Mucosa of gallbladder (tissue), 1 donor: ENCODE data around the gene TIMM23B. TPM values are rescaled to one million over a fixed set of nuclear protein-coding genes. Genes with fewer than 3 reads are reported as not detected.
"Not testable (repeated sequence)": the region's sequence is repeated elsewhere in the genome, so short reads cannot be mapped to it uniquely, and the experiment has no call there.

Source experiments
- DNase-seq: peaks from one replicate; pipeline ENCODE4 v3.0.0-alpha.2; 2020; ENCODE audit warnings: low spot score
- total RNA-seq: library from RNA; stranded (reverse); gene quantifications from one replicate; pipeline ENCODE4 v1.2.1, GENCODE V29; 2021
- donor health status: DM: no; HTN: no; CAD: no.

The TIMM23B gene
- total RNA-seq, 1 donor from 2014 or later: 9.6 TPM

DNA sequence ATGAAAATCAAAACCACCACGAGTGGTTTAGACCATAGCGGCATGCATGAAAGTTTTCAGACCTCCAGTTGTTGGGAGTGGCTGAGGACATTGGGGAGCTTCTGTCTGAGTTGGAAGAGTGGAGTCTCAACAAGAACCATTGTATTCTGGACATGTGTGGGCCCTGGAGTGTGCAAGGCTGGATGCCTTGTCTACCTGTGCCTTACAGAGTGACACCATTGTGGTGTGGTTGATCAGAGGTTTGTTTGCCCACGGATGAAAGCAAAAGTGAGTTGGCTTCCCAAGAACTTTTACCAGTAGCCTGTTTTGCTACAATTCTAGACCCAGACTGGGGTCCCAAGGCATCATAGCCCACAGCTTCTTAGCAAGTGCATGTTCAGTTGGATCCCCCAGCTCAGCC lies 35.9 kb downstream of the TIMM23B start:
- DNase-seq: not testable (repeated sequence)

DNA sequence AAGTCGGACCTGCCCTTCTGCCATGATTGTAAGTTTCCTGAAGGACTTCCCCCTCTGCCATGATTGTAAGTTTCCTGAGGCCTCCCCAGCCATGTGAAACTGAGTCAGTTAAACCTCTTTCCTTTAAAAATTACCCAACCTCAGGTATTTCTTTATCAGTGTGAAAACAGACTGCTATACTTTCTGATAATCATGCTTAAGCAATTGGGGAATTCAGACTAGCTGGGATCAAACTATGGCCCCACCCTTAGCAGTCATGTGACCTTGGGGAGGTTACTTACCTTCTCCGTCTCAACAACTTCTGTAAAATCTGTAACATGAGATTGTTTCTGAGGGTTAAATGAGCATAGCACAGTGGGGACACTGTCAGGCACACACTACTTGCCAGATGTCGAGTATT lies 45.4 kb downstream of the TIMM23B start:
- not testable (repeated sequence) for DNase-seq

DNA sequence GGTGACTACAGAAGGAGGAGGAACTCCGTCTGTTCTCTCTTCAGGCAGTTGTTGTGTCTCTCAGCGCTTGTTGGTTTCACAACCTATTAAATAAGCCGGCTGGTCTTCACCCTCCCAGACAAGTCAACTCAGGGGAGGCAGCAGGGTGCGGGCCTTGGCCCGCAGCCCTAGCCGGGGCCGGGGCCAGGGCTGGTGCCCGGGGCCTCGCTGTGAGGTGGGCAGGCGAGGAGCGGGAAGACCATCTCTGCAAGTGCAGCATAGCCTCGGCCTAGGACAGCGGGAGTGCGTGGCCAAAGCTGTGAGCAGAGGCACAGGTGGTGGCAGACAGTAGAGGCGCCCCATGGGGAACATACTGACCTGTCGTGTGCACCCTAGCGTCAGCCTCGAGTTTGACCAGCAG lies 46.5 kb downstream of the TIMM23B start, which contains the start of gene AGAP6:
AGAP6 (plus strand) TSS at position 31 of the 400 bp plus-strand sequence; CDS start at position 341, 310 bp downstream.
- not testable (repeated sequence) for DNase-seq

DNA sequence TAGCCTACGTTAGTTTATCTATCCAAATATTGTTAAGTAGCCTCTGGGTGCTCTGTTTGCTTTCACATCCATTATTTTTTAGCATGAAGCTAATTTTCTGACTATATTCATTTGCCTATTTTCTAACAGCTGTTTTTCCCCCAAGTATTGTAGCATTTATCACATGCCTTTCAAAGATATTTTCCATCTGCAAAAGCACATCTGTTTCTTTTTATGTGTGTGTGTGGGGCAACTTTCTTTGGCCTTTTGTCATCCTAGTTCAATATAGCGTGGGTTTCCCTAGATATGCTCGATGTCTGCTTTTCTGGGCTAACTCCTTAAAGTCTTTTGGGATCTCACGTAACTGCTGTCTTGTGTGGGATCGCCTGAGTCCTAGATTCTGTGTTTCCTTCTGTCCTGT lies 53.5 kb downstream of the TIMM23B start:
- not testable (repeated sequence) for DNase-seq

DNA sequence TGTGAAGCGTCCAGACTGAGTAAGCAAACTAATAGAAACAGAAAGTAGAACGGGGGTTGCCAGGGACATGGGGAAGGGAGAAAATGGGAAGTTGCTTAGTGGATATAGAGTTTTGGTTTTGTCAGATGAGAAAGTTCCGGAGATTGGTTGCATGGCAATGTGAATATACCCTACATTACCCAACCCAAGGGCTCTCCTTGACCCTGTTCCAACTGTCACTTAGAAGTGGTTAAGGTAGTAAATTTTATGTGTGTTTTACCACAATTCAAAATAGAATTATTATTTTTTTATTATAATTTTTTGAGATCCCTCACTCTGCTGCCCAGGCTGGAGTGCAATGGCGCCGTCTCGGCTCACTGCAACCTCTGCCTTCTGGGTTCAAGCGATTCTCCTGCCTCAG lies 72.2 kb downstream of the TIMM23B start:
- not testable (repeated sequence) for DNase-seq

DNA sequence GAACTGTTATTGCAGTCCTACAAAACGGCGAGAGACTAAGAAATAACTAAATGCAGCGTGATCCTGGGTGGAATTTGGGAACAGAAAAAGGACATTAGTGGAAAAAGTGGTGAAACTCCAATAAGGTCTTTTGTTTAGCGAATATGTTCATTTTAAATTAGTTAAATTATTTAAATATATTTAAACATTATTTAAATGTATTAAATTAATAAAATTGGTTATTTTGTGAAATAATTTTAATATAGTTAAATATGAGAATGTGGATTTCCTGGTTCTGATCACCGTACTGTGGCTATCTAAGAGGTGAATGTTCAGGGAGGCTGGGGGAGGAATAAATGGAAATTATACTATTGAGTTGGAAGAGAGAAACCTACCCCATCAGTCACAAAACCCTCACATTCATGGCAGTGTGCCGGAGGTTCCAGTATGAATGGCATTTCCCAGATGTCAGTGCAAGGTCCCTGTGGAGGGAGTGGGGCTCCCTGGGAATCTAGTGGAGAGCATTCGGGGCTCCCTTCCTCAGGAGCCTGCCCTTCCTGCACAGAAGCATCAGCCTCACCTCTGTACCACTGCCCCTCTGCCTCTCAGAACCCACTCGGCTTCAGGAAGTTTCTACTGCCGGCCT lies 73.9 kb downstream of the TIMM23B start:
- not testable (repeated sequence) for DNase-seq

DNA sequence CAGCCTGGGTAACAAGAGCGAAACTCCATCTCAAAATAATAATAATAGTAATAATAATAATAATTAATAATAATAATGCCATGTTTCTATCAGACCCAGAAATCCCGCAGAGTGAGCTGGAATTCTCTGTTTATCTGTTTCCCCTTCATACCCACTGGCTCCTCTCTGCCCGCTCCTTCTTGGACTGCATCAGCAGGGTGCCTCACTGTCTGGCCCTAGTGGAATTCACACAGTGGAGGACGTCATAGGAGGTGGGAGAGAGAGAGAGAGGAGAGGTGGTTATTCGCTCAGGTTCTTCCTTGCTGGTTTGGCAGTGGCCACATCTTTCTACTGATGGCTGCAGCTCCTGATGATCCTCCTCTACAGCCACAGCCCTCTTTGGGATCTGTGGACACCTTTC lies 75.1 kb downstream of the TIMM23B start:
- DNase-seq: not testable (repeated sequence)

DNA sequence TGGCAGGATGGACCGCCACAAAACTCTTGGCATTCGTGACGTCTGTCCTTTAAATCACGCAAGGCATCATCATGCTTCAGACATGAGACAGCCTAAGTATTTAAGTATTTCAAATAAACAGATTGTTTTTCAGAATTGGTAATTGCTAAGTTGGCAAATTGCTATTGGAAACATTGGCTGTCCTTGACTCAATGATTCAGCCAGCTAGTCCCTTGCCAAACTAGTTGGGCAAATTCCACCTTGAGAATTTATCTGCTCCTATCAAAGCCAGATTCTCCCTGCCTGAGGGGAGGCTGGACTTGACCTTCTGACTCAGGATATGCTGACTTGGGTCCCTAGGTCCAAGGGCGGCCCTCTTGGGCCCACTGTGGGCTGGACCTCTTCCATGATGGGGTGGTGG lies 75.8 kb downstream of the TIMM23B start:
- DNase-seq: not testable (repeated sequence)

DNA sequence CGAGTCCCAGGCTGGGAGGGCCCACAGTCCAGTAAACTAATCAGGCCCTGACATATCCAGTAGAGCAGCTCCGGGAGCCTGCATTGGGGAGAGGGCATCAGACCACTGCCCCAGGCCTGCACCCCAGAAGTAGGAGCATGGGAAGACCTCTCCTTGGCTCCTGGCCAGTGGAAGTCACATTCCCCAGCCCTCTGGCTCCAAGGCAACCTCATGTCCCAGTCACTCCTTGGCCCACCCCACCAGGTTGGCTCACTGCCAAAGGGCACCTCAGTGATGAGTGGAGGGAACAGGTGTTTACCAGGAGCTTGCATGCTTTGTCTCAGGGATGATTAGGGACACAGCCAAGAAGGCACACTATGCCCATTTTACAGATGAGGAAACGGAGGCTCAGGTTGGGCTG lies 77.4 kb downstream of the TIMM23B start:
- not testable (repeated sequence) for DNase-seq

DNA sequence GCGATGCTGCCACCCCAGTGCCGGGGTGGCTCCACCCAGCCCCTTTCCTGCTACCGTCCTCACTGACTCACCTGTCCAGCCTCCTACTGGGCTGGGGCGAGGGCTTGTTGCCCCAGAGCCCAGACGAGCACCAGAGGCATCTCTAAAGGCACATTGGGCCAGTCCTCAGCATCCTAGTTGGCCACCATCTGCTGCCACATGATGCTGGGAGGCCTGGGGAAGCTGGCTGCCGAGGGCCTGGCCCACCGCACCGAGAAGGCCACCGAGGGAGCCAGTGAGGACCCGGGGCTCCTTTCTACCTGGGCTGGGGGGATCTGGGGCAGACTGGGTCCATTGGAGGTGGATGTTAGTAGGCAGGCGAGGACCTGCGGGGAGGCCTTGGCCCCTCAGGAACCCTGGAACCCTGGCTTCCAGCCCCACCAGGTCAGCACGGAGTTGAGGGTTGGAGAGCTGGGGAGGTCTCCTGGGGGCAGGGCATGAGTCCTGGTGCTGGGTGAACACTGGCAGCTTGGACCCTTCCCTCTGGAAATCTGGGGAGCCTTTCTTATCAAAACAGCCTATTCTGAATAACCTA lies 78.7 kb downstream of the TIMM23B start:
- not testable (repeated sequence) for DNase-seq

DNA sequence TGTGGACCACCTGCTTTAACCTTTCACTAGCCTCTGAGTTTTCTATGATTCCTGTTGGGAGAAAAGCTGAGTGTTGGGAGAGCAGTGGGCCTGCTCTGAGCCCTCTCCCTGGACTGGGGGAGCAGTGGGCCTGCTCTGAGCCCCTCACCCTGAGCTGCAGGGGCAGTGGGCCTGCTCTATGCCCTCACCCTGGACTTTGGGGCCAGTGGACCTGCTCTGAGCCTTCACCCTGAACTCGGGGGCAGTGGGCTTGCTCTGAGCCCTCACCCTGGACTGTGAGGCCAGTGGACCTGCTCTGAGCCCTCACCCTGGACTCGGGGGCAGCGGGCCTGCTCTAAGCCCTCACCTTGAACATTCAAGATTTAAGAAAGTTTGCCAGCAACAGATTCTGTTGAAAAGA lies 79.8 kb downstream of the TIMM23B start:
- no peak for DNase-seq

Other genes starting within 250 kb of the TIMM23B start
- 5.3 TPM for gene OGDHL, start 179.7 kb upstream of the TIMM23B start, total RNA-seq
- gene PARG, start within 50 bp of the TIMM23B start, total RNA-seq: 31.7 TPM
- 8.6 TPM for gene AGAP6, start 46.4 kb downstream of the TIMM23B start, total RNA-seq
- 38.8 TPM for gene WASHC2A, start 125.9 kb downstream of the TIMM23B start, total RNA-seq